Natural killer cell (primary cell): ENCODE results near the gene PPP2R2D. TPM values are rescaled to one million over a fixed set of nuclear protein-coding genes. Genes with fewer than 3 reads are reported as not detected.
A peak's percentile ranks its signal among the peaks of the same experiment; 100 is the strongest.

Experiments
- ATAC-seq, 3 donors: fragments of 150-1000 bp in 2 of 3; fragments of 200-7000 bp in 1 of 3; cut with Tn5 transposase; 1 replicate in 1 of 3; 2 replicates in 2 of 3; pipeline ENCODE4 v1.10.0; 2021; ENCODE audit warnings: mild to moderate bottlenecking in 2 of 3, moderate library complexity in 2 of 3
- DNase-seq, 2 donors: peaks; one replicate each; pipeline versions ENCODE4 v3.0.0 to v3.0.0-alpha.2; 2013 to 2021; ENCODE audit warnings: mixed read lengths in 1 of 2
- H3K27ac ChIP-seq: one replicate; pipeline ENCODE4 v1.5.1; 2013; ENCODE audit warnings: mild to moderate bottlenecking, low read length
- H3K27me3 ChIP-seq: one replicate; pipeline ENCODE4 v1.6.1; 2013; ENCODE audit warnings: low read length; ENCODE audit not compliant: control insufficient read depth, insufficient read depth
- H3K36me3 ChIP-seq: one replicate; pipeline ENCODE4 v1.6.1; 2013; ENCODE audit warnings: low read length; ENCODE audit not compliant: control insufficient read depth, insufficient read depth
- H3K4me1 ChIP-seq: one replicate; pipeline ENCODE4 v1.6.1; 2013; ENCODE audit warnings: low read length; ENCODE audit not compliant: control insufficient read depth, insufficient read depth
- H3K4me3 ChIP-seq: one replicate; pipeline ENCODE4 v1.5.1; 2013; ENCODE audit warnings: low read length
- H3K9me3 ChIP-seq: one replicate; pipeline ENCODE4 v1.6.1; 2013; ENCODE audit warnings: low read length; ENCODE audit not compliant: control insufficient read depth, insufficient read depth
- H3K27ac Mint-ChIP-seq, 2 donors: one replicate each; pipeline ENCODE4 v1.8.0; 2022; ENCODE audit warnings: mild to moderate bottlenecking in 2 of 2, mixed read lengths in 2 of 2, moderate library complexity in 1 of 2
- H3K27me3 Mint-ChIP-seq, 2 donors: one replicate each; pipeline ENCODE4 v1.8.0; 2022; ENCODE audit warnings: low read depth in 2 of 2, mixed read lengths in 2 of 2
- H3K36me3 Mint-ChIP-seq: one replicate; pipeline ENCODE4 v1.8.0; 2022; ENCODE audit warnings: mixed read lengths
- H3K4me1 Mint-ChIP-seq, 2 donors: one replicate each; pipeline ENCODE4 v1.8.0; 2022; ENCODE audit warnings: mixed read lengths in 2 of 2
- H3K4me3 Mint-ChIP-seq: one replicate; pipeline ENCODE4 v1.8.0; 2022; ENCODE audit warnings: mild to moderate bottlenecking, moderate library complexity, mixed read lengths
- H3K9me3 Mint-ChIP-seq, 2 donors: one replicate each; pipeline ENCODE4 v1.8.0; 2022; ENCODE audit warnings: mixed read lengths in 2 of 2
- CTCF ChIP-seq: fragments of 200-600 bp; IDR thresholded peaks from one replicate; pipeline ENCODE4 v1.8.0; 2022; ENCODE audit warnings: antibody characterized with exemption
- WGBS: methylation state at CpG from one replicate; pipeline ENCODE4 v1.1.7; 2013; ENCODE audit warnings: missing lambda C conversion rate; ENCODE audit not compliant: insufficient coverage; 5-methylcytosine and 5-hydroxymethylcytosine counted together
- intact Hi-C: fragments of 100-400 bp; cut with micrococcal nuclease; formaldehyde crosslinking; loops from one replicate; pipeline ENCODE4 v1.14.2; 2022
- total RNA-seq, 4 donors: library from RNA; stranded (reverse); fragments of 120-200 nt in 1 of 4; gene quantifications; one replicate each; pipeline versions ENCODE4 v1.2.3 to v1.2.4, GENCODE V29; 2013 to 2022

Gene PPP2R2D
- total RNA-seq, 3 donors from 2014 or later (not counting 1 experiment from before 2014, with no cell fraction given) = 28.6 to 39.8 (median 35.8) TPM

GRCh38 chr10:131930150-131930549, 29.3 kb downstream of the PPP2R2D start:
- H3K36me3 ChIP-seq = no peaks in the 10 kb centered on the region
- intact Hi-C loops = no loop called here
- Mint-ChIP-seq H3K9me3 (peaks cover 0 to 1% of the 10 kb centered on the region in 2 donors), H3K36me3 (no peaks in the 10 kb centered on the region), H3K4me3 (peak overlapping the region; percentile 49), H3K27ac (peak overlapping the region; percentile 67 to 87), H3K4me1 (peaks cover 77% of the 10 kb centered on the region in 2 donors), H3K27me3 (no peaks in the 10 kb centered on the region)
- peaks cover 47% of the 10 kb centered on the region for H3K4me1 ChIP-seq
- ATAC-seq (no peak), DNase-seq (no peak)
- H3K9me3 ChIP-seq = peaks cover 6% of the 10 kb centered on the region
- no peak for TF ChIP-seq CTCF
- H3K27ac ChIP-seq = no peak overlapping the region
- WGBS = 97% methylated on average over 4 of the region's 4 CpGs
- no peak overlapping the region for H3K4me3 ChIP-seq
- H3K27me3 ChIP-seq = no peaks in the 10 kb centered on the region

GRCh38 chr10:131930586-131931330, 29.9 kb downstream of the PPP2R2D start:
- Histone ChIP-seq H3K27ac (no peak overlapping the region), H3K4me3 (no peak overlapping the region), H3K27me3 (no peaks in the 10 kb centered on the region), H3K36me3 (no peaks in the 10 kb centered on the region), H3K4me1 (peaks cover 49% of the 10 kb centered on the region), H3K9me3 (peaks cover 2% of the 10 kb centered on the region)
- DNase-seq (no peak), ATAC-seq (no peak)
- no peak for TF ChIP-seq CTCF
- H3K27ac Mint-ChIP-seq = peak overlapping the region in 1 of 2 donors; percentile 87
- WGBS = 94% methylated on average over 16 of the region's 16 CpGs
- peak overlapping the region; percentile 28 for H3K4me3 Mint-ChIP-seq
- no peaks in the 10 kb centered on the region for H3K27me3 Mint-ChIP-seq
- peaks cover 73 to 74% of the 10 kb centered on the region in 2 donors for H3K4me1 Mint-ChIP-seq
- H3K36me3 Mint-ChIP-seq = no peaks in the 10 kb centered on the region
- intact Hi-C loops = no loop called here
- no peaks in the 10 kb centered on the region for H3K9me3 Mint-ChIP-seq

- DNase-seq (no peak), ATAC-seq (no peak)
- no peak overlapping the region for H3K4me3 Mint-ChIP-seq
- H3K27ac ChIP-seq = no peak overlapping the region
- H3K27me3 ChIP-seq = no peaks in the 10 kb centered on the region
- WGBS = 92% methylated on average over 12 of the region's 13 CpGs
- H3K4me1 ChIP-seq = peaks cover 39% of the 10 kb centered on the region
- H3K36me3 Mint-ChIP-seq = no peaks in the 10 kb centered on the region
- H3K4me1 Mint-ChIP-seq = peaks cover 61 to 65% of the 10 kb centered on the region in 2 donors
- H3K27me3 Mint-ChIP-seq = no peaks in the 10 kb centered on the region
- no peaks in the 10 kb centered on the region for H3K9me3 Mint-ChIP-seq
- peaks cover 3% of the 10 kb centered on the region for H3K36me3 ChIP-seq
- no peak overlapping the region for H3K4me3 ChIP-seq
- H3K27ac Mint-ChIP-seq = peak overlapping the region in 1 of 2 donors; percentile 87
- TF ChIP-seq CTCF = no peak
- no peaks in the 10 kb centered on the region for H3K9me3 ChIP-seq
- intact Hi-C loops = no loop called here
Observed at GRCh38 chr10:131931981-131932380, 31.2 kb downstream of the PPP2R2D start.
